Uterus (tissue), 2 donors: ENCODE results near the gene EIF2A.

Experiments
- POLR2A ChIP-seq, 2 donors: fragments of 450-650 bp; IDR thresholded peaks; one replicate each; pipeline ENCODE4 v1.6.1; 2016; ENCODE audit warnings: antibody characterized with exemption in 2 of 2, mild to moderate bottlenecking in 1 of 2, moderate library complexity in 1 of 2
- TF ChIP-seq, protein P1 (sequence below), 4 experiments: fragments of 200-600 bp in 2 of 4; fragments of 450-650 bp in 2 of 4; sonication (generic) in 2 of 4; IDR thresholded peaks; one replicate each; pipeline ENCODE4 v1.5.1; 2016 to 2019; ENCODE audit warnings: antibody characterized with exemption in 4 of 4, mild to moderate bottlenecking in 2 of 4, moderate library complexity in 1 of 4

- TF ChIP-seq, protein P1, sequence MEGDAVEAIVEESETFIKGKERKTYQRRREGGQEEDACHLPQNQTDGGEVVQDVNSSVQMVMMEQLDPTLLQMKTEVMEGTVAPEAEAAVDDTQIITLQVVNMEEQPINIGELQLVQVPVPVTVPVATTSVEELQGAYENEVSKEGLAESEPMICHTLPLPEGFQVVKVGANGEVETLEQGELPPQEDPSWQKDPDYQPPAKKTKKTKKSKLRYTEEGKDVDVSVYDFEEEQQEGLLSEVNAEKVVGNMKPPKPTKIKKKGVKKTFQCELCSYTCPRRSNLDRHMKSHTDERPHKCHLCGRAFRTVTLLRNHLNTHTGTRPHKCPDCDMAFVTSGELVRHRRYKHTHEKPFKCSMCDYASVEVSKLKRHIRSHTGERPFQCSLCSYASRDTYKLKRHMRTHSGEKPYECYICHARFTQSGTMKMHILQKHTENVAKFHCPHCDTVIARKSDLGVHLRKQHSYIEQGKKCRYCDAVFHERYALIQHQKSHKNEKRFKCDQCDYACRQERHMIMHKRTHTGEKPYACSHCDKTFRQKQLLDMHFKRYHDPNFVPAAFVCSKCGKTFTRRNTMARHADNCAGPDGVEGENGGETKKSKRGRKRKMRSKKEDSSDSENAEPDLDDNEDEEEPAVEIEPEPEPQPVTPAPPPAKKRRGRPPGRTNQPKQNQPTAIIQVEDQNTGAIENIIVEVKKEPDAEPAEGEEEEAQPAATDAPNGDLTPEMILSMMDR (IDR thresholded peaks at IDR 0.05) = no peak
- no peak for TF ChIP-seq POLR2A (IDR thresholded peaks at IDR 0.05)
These were observed 36.4 kb downstream of the EIF2A start for GRCh38 chr3:150583028-150583427.
